Omental fat pad (tissue), 4 donors: Measurements from ENCODE around the gene CRYL1. TPM values are rescaled to one million over a fixed set of nuclear protein-coding genes. Genes with fewer than 3 reads are reported as not detected.

Experiments used
- ATAC-seq: fragments of 150-250 bp; one replicate; pipeline ENCODE4 v1.9.1; 2016; ENCODE audit warnings: mild to moderate bottlenecking, moderate library complexity; ENCODE audit not compliant: low FRiP score
- DNase-seq: peaks from one replicate; pipeline ENCODE4 v3.0.0-alpha.2; 2019; ENCODE audit warnings: low spot score
- total RNA-seq, 4 donors: library from RNA; depleted of rRNA; stranded (reverse); fragments of >200 nt; gene quantifications; one replicate each; pipeline ENCODE4 v1.1.0, GENCODE V29; 2016
- TF ChIP-seq, protein P1 (sequence below), 3 donors: fragments of 450-650 bp; IDR thresholded peaks; one replicate each; pipeline ENCODE4 v1.5.1; 2016 to 2017; ENCODE audit warnings: antibody characterized with exemption in 3 of 3, mild to moderate bottlenecking in 3 of 3, moderate library complexity in 2 of 3

Gene CRYL1
- total RNA-seq, 4 donors from 2014 or later: 30.3 to 42.2 (median 35.3) TPM

DNA sequence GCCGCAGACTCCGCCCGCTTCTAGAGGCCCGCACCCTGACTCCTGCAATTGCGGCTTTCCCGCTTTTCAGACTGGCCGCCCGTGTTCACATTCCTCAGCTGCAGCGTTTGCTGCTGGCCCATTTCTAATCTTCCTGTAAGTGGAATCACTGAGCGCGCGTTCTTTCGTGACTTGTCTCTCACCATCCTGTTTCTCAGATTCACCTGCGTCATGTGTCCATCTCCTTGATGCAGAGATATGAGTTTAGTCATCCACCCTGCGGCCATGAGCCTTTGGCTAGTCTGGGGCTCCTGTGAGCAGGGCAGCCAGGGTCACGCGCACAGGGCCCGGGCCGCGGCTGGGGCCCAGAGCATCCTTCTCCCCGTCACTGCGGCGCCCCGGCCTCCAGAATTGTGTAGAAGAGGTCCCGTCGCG, 110.0 kb downstream of the CRYL1 start:
- peak; percentile 19 for DNase-seq
- TF ChIP-seq, protein P1, sequence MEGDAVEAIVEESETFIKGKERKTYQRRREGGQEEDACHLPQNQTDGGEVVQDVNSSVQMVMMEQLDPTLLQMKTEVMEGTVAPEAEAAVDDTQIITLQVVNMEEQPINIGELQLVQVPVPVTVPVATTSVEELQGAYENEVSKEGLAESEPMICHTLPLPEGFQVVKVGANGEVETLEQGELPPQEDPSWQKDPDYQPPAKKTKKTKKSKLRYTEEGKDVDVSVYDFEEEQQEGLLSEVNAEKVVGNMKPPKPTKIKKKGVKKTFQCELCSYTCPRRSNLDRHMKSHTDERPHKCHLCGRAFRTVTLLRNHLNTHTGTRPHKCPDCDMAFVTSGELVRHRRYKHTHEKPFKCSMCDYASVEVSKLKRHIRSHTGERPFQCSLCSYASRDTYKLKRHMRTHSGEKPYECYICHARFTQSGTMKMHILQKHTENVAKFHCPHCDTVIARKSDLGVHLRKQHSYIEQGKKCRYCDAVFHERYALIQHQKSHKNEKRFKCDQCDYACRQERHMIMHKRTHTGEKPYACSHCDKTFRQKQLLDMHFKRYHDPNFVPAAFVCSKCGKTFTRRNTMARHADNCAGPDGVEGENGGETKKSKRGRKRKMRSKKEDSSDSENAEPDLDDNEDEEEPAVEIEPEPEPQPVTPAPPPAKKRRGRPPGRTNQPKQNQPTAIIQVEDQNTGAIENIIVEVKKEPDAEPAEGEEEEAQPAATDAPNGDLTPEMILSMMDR (IDR thresholded peaks at IDR 0.05): no peak

DNA sequence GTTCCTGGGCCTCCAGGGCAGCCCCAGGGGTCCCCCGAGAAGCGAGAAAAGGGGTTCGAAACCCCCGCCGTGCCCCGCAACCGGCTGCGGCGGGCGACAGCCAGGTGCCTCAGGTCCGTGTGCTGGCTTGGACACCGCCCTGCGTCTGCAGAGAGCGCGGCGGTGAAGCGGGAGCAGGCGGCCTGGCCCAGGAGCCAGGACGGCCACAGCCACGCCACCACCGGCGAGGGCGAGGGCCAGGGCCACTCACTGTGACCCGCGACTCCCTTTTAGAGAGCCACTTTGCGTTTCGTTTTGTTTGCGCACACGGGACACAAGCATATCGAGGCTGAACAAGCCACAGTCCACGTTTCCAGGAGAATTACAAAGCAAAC, 110.4 kb downstream of the CRYL1 start:
- DNase-seq: no peak
- no peak for ATAC-seq

More for the DNA sequence above, 110.0 kb downstream of the CRYL1 start:
- ATAC-seq: no peak

DNA sequence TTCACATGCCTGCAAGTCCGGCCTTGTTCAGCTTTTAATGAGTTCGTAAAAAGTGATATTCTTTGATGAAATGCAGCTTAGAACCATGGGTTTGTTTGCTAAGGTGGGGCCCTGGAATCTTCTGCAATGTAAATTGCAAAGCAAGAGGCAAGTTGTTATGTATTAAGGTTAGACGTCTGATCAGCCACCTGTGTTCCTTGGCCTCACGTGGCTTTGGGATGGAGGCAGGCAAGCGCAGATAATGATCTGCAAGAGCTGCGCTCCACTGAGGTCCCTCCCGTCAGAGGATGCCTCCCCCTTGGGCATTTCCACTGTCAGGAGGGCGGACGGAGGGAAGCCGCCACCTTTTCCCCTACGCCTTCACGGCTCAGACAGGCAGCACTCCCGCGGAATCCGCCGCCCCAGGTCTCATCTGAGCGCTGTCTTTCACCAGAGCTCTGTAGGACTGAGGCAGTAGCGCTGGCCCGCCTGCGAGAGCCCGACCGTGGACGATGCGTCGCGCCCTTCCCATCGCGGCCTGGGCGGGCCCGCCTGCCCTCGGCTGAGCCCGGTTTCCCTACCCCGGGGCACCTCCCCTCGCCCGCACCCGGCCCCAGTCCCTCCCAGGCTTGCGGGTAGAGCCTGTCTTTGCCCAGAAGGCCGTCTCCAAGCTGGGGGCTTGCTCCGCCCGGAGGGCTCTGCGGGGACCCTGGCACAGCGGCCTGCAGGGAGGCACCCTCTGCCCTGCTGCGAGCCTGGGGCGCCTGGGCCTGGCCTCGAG, 110.9 kb downstream of the CRYL1 start:
- TF ChIP-seq, protein P1 (IDR thresholded peaks at IDR 0.05): no peak
- no peak for ATAC-seq
- DNase-seq: peak; percentile 8

More for the DNA sequence above, 110.4 kb downstream of the CRYL1 start:
- TF ChIP-seq, protein P1 (IDR thresholded peaks at IDR 0.05): no peak

DNA sequence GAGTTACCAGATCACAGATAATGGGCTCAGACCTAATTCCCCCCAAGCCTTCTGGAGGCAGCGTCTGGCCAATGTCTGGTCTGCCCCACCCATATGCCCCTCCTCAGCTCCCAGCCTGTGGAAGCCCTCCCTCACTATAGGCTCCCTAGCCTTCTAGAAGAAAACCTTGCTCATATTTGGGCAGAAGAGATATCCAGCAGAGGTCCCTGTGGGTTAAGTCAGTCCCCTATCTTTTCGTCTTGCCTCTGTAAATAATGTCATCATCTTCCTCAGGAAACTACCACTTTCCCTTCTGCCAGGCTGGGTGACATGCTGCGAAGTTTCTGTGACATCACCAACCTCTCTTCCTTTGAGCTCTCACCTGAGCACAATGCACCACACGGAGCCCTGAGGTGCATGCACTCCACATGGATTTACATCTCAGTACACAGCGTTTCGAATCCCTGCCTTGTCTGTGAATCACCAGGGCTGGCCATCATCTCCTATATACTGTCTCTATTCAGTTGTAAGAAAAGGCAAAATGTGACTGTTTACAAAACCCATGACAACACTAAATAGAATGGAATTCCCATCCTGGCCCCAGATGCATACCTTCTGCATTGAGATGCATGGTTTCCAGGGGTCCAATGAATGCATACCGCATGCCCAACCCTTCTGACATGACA, 112.8 kb downstream of the CRYL1 start:
- ATAC-seq: no peak
- DNase-seq: no peak
- TF ChIP-seq, protein P1 (IDR thresholded peaks at IDR 0.05): no peak

DNA sequence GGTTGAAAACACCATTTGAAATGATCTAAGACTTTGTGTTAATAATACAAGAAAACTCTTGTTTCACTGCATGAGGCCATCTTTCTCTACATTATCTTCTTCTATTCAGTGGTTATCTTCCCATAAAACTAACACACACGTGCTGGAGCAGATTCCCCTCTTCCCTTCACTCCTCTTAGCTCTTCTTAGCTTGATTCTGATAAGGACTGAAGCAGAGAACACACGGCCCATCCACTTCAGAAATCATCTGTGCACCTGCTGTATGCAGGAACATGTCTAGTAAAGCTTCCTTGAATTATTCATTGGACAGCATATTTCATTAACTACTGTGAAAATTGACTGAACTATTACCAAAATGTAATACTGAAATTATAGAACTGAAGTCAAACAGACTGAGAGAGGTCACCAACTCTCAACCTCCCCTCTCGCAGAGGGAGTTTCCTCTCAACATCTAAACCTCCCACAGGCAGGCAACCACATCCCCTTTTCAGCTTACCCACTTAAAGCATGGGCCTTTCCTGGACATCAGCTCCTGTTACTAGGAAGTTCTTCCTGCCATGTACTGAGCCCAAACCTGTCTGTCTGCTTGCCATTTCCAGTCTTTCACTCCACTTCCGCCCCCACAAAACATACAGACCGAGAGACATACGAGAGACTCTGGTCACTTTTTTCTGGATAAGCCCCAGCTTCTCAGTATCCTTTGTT, 113.9 kb downstream of the CRYL1 start:
- DNase-seq (no peak), ATAC-seq (peak; percentile 34)
- TF ChIP-seq, protein P1 (IDR thresholded peaks at IDR 0.05): no peak

DNA sequence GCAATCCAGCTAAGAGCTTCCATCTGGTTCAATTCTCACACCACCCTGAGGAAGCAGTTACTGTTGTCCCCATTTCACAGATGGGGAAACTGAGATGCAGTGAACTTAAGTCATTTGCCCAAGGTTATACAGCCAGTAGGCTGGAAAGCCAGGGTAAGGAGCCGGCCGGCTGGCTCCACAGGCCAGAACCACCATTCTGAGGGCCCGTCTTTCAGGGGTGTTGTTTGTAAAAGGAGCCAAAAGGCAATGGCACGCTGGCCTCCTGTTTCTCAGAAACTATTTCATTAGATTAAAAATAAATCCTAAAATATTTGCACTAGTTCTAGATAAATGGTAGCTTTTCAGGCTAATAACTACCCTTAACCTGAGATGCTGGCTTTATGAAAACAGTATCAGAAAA, 114.9 kb downstream of the CRYL1 start:
- TF ChIP-seq, protein P1 (IDR thresholded peaks at IDR 0.05): no peak
- no peak for DNase-seq
- ATAC-seq: no peak
